ENCODE results near the gene MAPT. TPM values are rescaled to one million over a fixed set of nuclear protein-coding genes. Genes with fewer than 3 reads are reported as not detected.
"Not testable (repeated sequence)": the region's sequence is repeated elsewhere in the genome, so short reads cannot be mapped to it uniquely, and the experiment has no call there.

MAPT gene
- total and polyA plus RNA-seq, 4 donors, result 0.27 to 3.8 (median 1.8) TPM

DNA sequence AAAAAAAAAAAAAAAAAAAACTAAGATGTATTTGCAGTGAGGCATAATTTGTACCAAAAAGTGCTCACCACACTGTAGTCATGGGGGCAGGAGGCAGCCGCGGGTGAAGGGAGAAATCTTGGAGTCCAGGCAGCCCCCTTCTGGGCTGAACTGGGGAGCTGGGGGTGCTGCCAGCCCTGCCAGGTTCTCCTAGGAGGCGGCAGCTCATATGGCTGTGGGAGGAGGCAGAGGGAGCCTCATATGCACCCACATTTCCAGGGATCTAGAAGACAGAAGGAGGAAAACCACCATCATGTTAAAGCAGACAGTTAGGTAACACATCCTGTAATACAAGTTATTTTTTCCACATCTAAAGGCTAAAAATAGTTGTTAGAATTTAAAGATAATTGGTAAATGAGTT lies 16.3 kb downstream of the MAPT start:
- TF ChIP-seq, protein P1, sequence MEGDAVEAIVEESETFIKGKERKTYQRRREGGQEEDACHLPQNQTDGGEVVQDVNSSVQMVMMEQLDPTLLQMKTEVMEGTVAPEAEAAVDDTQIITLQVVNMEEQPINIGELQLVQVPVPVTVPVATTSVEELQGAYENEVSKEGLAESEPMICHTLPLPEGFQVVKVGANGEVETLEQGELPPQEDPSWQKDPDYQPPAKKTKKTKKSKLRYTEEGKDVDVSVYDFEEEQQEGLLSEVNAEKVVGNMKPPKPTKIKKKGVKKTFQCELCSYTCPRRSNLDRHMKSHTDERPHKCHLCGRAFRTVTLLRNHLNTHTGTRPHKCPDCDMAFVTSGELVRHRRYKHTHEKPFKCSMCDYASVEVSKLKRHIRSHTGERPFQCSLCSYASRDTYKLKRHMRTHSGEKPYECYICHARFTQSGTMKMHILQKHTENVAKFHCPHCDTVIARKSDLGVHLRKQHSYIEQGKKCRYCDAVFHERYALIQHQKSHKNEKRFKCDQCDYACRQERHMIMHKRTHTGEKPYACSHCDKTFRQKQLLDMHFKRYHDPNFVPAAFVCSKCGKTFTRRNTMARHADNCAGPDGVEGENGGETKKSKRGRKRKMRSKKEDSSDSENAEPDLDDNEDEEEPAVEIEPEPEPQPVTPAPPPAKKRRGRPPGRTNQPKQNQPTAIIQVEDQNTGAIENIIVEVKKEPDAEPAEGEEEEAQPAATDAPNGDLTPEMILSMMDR (IDR thresholded peaks at IDR 0.05; ENCODE audit: control extremely low read depth, extremely low read depth), result no peak
- ATAC-seq (ENCODE audit: insufficient read depth, low FRiP score), result no peak
- WGBS, 2 donors, result 77 to 91% methylated on average over 3 of the region's 3 CpGs

DNA sequence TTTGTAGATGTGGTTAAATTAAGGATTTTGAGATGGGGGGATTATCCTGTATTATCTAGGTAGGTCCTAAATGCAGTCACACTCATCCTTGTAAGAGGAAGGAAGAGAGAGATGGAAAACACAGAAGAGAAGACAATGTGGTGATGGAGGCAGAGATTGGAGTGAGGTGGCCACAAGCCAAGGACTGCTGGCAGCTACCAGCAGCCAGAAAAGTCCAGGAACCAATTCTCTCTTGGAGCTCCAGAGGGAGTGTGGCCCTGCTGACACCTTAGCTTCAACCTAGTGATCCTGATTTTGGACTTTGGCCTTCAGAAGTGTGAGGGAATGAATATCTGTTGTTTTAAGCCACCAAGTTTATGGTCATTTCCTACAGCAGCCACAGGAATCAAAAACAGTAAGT lies 18.0 kb downstream of the MAPT start:
- Histone ChIP-seq H3K4me1 (ENCODE audit: control insufficient read depth in 5 of 5, insufficient read depth in 5 of 5, low read length in 5 of 5) (no peaks in the 10 kb centered on the region), H3K36me3 (ENCODE audit: control insufficient read depth in 4 of 4, insufficient read depth in 4 of 4, low read length in 4 of 4) (no peaks in the 10 kb centered on the region), H3K27ac (ENCODE audit: low read depth in 1 of 2, low read length in 1 of 2) (no peak overlapping the region), H3K27me3 (ENCODE audit: control insufficient read depth in 3 of 3, insufficient read depth in 3 of 3, low read length in 2 of 3) (peaks cover 0 to 31% (median 0%) of the 10 kb centered on the region in 3 donors), H3K9me3 (ENCODE audit: control insufficient read depth in 4 of 4, insufficient read depth in 3 of 4, low read length in 3 of 4) (peaks cover 0 to 10% (median 2%) of the 10 kb centered on the region in 4 donors), H3K9ac (ENCODE audit: insufficient read depth in 1 of 2, low read length in 2 of 2) (no peak overlapping the region), H3K4me3 (no peak overlapping the region)
- ATAC-seq (ENCODE audit: insufficient read depth, low FRiP score) (no peak), DNase-seq (no peak)
- TF ChIP-seq, protein P1 (IDR thresholded peaks at IDR 0.05; ENCODE audit: control extremely low read depth, extremely low read depth), result no peak

More for the DNA sequence above, 16.3 kb downstream of the MAPT start:
- Histone ChIP-seq H3K4me3 (no peak overlapping the region), H3K4me1 (ENCODE audit: control insufficient read depth in 5 of 5, insufficient read depth in 5 of 5, low read length in 5 of 5) (peaks cover 0 to 3% (median 0%) of the 10 kb centered on the region in 5 donors), H3K27me3 (ENCODE audit: control insufficient read depth in 3 of 3, insufficient read depth in 3 of 3, low read length in 2 of 3) (peaks cover 0 to 37% (median 4%) of the 10 kb centered on the region in 3 donors), H3K9me3 (ENCODE audit: control insufficient read depth in 4 of 4, insufficient read depth in 3 of 4, low read length in 3 of 4) (peaks cover 0 to 10% (median 2%) of the 10 kb centered on the region in 4 donors), H3K9ac (ENCODE audit: insufficient read depth in 1 of 2, low read length in 2 of 2) (no peak overlapping the region), H3K27ac (ENCODE audit: low read depth in 1 of 2, low read length in 1 of 2) (no peak overlapping the region), H3K36me3 (ENCODE audit: control insufficient read depth in 4 of 4, insufficient read depth in 4 of 4, low read length in 4 of 4) (no peaks in the 10 kb centered on the region)
- DNase-seq, result no peak

DNA sequence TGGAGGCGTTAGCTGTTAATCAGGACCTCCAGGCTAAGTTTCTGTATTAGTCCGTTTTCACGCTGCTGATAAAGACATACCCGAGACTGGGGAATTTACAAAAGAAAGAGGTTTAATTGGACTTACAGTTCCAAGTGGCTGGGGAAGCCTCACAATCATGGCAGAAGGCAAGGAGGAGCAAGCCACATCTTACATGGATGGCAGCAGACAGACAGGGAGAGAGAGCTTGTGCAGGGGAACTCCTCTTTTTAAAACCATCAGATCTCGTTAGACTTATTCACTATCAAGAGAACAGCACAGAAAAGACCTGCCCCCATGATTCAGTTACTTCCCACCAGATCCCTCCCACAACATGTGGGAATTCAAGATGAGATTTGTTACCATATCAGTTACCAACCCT lies 18.7 kb downstream of the MAPT start:
- not testable (repeated sequence) for H3K4me3 ChIP-seq; H3K9ac ChIP-seq (ENCODE audit: insufficient read depth in 1 of 2, low read length in 2 of 2); ATAC-seq (ENCODE audit: insufficient read depth, low FRiP score); H3K9me3 ChIP-seq (ENCODE audit: control insufficient read depth in 4 of 4, insufficient read depth in 3 of 4, low read length in 3 of 4); H3K36me3 ChIP-seq (ENCODE audit: control insufficient read depth in 4 of 4, insufficient read depth in 4 of 4, low read length in 4 of 4); DNase-seq; H3K4me1 ChIP-seq (ENCODE audit: control insufficient read depth in 5 of 5, insufficient read depth in 5 of 5, low read length in 5 of 5); H3K27ac ChIP-seq (ENCODE audit: low read depth in 1 of 2, low read length in 1 of 2)
- WGBS, 2 donors, result 91 to 93% methylated on average over 5 of the region's 5 CpGs
- H3K27me3 ChIP-seq (ENCODE audit: control insufficient read depth in 3 of 3, insufficient read depth in 3 of 3, low read length in 2 of 3), result peaks cover 0 to 25% (median 0%) of the 10 kb centered on the region in 3 donors

DNA sequence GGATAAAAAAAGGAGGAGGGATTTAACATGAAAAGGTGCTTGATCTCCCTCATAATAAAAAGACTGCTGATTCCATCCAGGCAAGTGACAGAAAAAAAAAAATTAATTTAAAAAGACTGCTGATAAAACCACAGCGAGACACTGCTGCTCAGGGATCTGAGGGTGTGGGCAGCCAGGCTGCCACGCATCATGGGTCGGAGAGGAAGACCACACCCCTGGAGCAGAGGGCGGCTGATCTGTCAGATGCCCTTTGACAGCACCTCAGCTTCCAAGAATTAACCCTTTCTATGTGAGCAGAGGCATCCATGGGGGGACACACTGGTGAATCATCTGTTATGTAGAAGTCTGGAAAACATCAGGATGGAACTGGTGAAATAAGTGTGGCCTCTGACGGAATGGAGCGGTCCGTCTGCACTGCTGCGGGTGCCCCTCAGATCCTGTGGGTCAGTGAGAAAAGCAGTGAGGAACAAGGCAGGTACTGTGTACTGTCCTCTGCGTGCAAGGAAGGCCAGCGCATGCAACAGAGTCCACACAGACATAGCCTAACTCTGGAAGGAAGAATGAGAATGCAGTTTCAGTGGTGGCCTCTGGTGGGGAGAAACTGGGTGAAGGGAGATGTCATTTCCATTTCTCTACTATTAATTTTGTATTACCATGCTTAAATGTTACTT lies 19.8 kb downstream of the MAPT start:
- Histone ChIP-seq H3K27me3 (ENCODE audit: control insufficient read depth in 3 of 3, insufficient read depth in 3 of 3, low read length in 2 of 3) (peaks cover 0 to 24% (median 0%) of the 10 kb centered on the region in 3 donors), H3K27ac (ENCODE audit: low read depth in 1 of 2, low read length in 1 of 2) (no peak overlapping the region), H3K4me3 (no peak overlapping the region), H3K9ac (ENCODE audit: insufficient read depth in 1 of 2, low read length in 2 of 2) (no peak overlapping the region), H3K36me3 (ENCODE audit: control insufficient read depth in 4 of 4, insufficient read depth in 4 of 4, low read length in 4 of 4) (no peaks in the 10 kb centered on the region), H3K9me3 (ENCODE audit: control insufficient read depth in 4 of 4, insufficient read depth in 3 of 4, low read length in 3 of 4) (peaks cover 0 to 10% (median 2%) of the 10 kb centered on the region in 4 donors), H3K4me1 (ENCODE audit: control insufficient read depth in 5 of 5, insufficient read depth in 5 of 5, low read length in 5 of 5) (no peaks in the 10 kb centered on the region)
- TF ChIP-seq, protein P1 (IDR thresholded peaks at IDR 0.05; ENCODE audit: control extremely low read depth, extremely low read depth), result no peak
- 73 to 77% methylated on average over 10 of the region's 10 CpGs for WGBS, 2 donors
- ATAC-seq (ENCODE audit: insufficient read depth, low FRiP score), result no peak
- no peak for DNase-seq

Data from lung (tissue), 12 donors.